A204.1 (cell line): Measurements from ENCODE around the gene MMP24OS.

ENCODE experiments used
- FAIRE-seq: peaks from 2 replicates; lab custom pipeline; 2012; peaks lifted over from hg19 to GRCh38; lab: Jason Lieb, UNC

MMP24OS gene

DNA sequence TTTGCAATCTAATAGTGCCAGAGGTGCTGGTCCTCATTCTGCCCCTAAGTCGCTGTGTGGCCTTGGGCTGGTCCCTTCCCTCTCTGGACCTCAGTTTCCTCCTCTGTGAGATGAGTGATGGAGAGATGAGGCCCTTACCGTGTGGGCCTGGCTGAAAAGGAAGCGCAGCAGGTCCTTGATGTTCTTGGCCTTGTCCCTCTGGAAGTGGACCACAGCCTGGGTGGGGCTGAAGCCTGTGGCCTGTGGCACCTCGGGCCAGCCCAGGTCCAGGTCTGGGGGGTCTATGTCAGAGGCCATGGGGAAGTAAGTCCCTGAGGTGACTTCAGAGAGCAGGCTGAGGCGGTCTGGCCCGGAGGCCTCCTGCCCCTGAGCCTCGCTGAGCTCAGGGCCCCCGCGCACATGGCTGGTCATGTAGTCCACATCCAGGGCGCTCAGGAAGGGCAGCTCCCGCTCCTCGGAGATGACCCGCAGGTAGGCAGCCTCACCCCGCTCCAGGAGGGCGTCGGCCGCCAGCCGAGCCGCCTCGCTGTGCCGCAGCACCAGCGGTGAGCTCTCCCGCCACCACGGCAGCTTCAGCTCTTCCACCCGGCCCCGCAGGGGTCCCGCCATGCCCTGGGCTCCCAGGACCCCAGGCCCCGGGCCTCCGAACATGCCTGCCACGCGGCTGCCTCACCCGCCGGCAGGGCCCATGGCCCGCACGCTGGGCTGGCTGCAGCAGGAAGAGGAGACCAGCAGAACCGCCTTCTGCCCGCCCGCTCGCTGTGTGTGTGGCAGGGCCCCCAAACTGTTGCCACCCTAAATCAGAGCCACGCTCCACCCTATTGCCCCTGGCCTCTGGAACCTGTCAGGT is 14.0 kb upstream of the MMP24OS start, which contains the start of gene FAM83C:
FAM83C (minus strand) TSS at position 772 of the 850 bp plus-strand sequence; CDS start at position 651, 121 bp downstream.
- no peak for FAIRE-seq

DNA sequence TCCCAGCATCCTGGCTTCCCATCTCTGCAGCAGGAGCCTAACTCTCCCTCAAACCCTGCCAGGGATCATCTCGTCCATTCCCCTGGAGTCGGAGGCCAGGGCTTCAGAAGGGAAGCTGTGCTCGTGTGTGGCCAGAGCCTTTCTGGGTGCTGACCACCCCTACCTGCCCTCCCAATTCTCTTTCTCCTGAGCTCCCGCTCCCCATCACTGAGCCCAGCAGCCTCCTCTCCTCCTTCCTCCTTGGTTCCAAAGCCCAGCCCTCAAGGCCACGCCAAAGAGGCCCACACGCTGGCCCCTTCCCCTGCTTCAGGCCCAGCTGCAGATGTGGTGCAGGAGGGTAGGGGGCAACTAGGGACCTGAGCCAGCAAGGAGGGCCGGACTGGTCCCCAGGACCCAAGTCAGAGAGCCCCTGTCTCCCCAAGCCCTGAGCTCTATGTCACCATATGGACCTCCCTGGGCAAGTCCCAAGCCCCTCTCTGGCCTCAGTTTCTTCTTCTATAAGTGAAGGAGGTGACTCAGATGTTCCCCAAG is 13.0 kb upstream of the MMP24OS start:
- FAIRE-seq: no peak

DNA sequence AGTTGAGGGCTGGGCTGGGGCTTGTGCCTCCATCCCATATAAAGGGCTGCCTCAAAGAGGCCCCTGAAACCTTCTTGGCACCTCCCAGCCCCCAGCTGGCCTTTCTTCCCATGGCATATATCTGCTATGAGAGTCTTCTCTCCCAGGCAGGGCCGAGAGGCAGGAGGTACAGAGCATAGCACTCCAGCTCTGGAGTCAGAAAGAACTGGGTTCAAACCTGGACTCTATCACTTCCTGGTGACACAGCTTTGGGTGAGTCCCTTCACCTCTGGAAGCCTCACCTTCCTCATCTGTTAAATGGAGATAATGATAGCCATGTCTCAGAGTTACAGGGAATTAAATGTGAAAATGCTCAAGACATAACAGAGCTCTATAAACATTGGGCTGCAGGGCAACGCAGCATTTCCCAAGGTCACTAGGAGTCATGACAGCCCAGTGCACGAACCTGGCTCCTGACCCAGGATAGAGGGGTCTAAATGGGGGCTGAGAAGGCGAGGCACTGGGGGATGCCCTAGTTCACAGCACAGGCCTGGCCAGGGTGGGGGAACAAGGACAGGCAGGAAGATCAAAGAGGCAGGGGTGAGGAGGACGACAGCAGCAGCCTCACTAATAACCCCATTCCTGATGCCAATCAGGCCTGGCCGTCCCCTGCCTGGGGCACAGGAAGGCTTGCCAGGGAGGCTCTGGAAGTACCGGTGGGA is 12.4 kb upstream of the MMP24OS start:
- no peak for FAIRE-seq

DNA sequence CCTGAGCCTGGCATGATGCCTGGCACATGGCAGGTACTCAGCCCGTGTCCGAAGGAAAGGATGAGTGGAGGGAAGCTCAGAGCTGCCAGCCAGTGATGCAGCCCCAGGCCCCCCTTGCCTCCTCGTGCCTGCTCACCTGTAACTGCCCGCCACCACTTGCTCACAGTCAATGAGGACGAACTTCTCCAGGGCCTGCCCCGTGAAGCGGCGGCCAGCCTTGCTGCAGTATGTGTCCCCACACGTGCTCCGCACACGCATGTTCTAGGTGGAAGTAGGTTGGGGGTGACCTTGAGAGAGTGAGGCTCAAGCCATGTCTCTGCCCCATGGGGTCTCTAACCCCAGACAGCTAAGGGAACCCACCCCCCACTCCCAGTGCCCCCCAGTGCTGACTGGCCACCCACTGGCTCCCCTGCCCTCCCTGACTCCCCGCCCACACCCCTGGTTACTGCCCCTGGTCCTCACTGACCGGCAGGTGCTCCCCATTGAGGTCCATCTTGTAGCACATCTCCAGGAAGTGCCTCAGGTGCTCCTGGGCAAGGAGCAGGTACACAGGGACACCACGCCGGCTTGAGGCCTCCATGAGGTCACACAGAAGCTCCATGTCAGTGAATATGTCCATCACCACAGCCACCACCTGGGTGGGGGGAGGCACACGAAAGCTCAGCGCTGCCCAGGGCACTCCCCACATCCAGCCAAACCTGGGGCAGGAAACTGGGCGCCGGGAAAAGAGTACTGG is 10.6 kb upstream of the MMP24OS start:
- no peak for FAIRE-seq

DNA sequence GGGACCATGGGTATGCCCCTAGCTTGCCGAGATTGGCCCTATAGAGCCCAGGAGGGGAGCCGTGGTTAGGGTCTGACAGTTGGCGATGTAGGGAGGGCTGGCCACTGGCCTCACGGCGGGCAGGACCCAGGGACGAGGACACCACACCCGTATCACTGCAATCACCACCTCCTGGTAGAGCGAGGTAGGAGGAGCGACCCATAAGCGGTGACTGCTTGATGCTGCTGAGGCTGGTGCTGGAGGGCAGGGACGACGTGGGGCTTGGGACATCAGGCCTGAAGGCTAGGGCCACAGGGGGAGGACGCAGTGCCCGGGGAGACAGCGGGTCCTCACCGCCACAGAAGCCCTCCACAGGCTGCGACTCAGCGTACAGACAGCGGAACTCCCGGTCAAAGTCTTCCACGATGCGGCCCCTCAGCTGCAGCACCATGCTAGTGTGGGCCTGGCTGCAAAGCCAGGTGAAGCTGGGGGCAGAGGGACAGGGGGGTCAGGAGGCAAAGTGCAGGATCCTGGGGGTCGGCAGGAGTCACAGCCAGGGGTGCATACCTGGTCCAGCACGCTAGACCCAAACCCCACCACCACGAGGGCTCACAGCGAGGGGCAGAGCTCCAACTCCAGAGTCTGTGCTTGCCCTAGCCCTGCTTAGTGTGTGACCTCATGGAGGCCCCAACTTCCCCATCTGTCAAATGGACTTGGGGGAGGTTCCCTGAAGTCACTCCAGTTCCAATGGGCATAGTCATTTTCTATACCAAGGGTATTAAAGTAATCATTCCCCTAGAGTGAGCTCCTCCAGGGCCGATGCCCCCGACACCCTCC is 9.8 kb upstream of the MMP24OS start:
- no peak for FAIRE-seq

DNA sequence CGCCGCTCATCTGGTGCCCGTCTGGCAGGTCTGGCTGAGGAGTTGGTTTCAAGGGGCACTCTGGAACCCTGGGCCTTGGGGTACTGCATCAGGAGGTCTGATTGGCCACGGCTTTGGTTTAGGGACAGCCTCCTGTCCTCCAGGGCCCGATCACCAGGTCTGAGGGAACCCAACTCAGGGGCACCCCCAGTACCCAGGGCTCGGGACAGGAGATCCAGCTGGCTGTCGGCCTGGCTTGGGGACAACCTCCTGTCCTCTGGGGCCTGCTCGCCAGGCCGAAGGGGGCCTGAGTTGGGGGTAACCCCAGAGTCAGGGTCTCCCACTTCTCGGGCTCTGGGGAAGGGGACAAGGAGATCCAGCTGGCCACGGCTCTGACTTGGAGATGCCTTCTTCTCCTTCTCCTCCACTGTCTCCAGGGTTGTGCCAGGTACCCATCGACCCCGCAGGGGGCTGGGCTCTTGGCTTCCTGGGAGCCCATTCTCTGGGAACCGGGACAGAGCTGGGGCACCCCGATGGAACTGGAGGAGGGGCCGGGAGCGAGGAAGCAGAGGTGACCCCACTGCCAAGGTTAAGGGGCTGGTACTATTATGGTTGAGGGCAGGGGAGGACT is 9.1 kb upstream of the MMP24OS start:
- FAIRE-seq: no peak

DNA sequence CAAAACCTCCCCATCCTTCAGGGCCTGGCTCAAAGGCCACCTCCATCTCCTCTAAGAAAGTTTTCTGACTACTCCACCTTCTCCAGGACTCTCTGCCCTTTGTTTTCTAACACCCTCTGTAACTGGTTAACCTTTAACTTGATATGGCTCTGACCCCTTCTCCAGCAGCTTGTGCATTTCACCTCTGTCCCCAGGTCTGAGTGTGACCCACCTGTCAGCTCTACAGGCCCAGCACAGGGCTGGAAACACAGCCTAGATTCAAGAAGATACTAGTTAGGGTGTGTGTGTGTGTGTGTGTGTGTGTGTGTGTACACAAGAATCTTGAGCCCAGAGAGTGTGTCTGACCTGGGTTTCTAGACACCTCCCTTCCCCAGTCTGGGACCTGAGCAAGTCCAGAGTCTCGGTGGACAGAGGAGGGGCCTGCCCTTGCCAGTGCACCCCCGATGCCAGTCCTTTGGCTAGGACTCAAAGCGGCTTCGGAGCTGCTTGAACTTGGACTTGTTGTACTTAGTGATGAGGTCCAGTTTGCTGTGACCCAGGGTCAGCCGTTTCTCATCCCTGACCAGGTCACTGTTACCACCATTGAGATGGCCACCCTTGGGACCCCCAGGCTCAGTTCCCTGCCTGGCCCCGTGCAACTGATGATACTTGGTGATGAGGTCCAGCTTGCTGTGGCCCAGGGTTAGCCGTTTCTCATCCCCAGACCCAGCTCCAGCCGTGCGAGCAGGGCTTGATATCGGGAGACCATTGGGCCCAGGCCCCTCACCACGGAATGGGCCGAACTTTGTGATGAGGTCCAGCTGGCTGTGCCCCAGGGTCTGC is 8.4 kb upstream of the MMP24OS start:
- FAIRE-seq: no peak

DNA sequence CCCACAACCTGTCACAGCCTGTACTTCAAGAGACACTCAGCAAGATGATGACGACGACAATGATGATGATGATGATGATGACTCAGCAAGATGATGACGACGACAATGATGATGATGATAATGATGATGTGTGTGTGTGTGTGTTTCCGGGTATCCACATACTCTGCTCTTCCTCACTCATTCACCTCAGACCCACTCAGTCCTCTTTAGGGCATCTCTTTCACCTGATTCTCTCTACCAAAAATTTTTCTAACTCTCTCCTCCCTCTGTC is 7.8 kb upstream of the MMP24OS start:
- no peak for FAIRE-seq

DNA sequence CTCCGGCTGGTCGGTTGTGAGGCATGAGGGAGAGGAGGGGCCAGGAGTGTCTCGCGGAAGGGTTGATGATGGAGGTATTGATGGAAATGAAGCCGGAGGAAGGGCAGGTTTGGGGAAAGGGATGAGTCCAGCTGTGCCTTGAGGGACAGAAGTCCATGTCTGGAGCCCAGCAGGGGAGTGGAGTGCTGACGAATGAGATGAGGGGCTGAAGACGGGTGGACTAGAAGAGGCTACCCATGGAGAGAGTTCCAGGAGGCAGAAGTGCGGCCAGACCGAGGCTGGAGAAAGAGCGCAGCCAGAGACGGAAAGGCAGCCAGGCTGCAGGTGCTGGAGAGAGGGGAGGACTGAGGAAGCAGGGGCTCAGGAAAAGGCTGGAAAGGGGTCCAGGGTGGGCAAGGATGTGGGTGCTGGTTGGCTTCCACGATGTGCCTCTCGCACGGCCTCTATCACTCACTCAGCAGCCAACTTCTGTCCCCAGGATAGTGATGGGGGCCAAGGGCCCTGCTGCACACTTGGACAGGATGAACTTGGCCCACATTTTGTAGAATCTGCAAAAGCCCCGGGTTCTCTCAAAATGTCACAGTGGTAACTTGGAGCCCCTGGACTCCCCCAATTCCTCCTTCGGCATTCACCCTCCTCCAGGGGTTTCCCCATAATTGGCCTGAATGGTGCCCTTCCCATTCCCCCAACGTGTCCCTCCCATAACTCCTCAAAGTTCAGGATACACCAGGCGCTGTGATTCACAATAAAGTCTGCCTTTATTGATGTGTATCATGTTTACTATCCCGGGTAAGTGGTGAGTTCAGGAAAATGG is 7.3 kb upstream of the MMP24OS start:
- no peak for FAIRE-seq

DNA sequence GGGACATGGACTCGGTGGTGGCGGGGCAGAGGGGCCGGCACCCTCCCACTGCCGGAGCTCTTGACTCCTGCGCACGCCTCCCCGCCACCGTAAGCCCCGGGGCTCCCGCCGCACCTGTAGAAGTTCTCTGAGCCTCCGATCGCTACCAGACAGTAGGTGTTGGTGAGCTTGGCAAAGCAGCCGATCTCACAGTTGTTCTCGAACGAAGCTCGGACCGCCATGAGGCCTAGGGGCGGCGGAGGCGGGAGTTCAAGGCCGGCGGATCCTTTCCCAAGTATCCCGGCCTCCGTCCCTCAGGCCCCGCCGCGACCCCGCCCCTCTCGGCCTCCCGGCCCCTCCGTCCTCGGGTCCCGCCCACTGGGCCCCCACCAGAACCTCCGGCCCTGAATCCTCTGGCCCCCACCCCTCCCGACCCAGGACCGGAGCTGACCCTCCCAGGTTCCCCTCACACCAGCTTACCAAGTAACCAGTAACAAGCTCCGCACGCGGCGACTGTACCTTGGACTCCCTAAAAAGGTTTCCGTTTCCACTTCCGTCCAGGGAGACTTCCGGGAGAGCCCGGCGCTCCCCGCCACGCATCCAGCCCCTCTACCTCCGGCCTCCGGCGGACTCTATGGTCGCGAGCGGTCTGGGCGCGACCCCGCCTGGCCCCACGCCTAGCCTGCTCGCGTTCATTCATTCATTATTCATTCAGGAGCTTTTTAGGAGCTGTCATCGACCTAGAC is 6.5 kb upstream of the MMP24OS start, which contains the start of gene EIF6:
EIF6 (minus strand) TSS at position 506 of the 725 bp plus-strand sequence; CDS start at position 221, 285 bp downstream.
- FAIRE-seq: peak; percentile 37

DNA sequence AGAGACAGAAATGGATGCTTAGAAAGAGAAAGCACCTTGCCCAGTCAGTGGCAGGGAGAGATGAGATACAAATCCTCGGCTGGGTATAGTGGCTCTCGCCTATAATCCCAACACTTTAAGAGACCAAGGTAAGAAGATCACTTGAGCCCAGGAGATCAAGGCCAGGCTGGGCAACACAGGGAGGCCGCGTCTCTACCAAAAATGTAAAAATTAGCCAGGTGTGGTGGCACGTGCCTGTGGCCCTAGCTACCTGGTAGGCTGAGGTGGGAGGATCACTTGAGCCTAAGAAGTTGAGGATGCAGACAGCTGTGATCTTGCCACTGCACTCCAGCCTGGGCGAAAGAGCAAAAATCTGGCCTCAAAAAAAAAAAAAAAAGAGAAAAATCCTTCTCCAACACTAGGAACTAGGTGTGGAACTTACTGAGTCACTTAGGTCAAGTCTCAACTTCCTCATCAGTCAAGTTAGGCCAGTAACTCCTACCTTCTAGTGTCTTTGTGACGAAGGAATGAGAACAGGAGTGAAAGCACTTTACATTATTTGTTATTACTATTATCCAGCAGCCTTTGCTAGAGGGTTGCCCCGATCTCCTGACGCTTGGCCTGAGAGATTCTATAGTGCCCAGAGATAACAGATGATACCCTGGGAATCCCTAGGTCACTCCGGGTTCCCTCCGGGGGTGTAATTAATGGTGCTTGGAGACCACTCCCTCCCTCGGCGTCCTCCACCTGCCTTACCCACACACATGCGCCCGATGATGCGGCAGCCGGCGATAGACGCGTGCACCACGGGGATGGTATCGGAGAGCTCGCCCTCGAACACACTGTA is 5.7 kb upstream of the MMP24OS start:
- FAIRE-seq: no peak

DNA sequence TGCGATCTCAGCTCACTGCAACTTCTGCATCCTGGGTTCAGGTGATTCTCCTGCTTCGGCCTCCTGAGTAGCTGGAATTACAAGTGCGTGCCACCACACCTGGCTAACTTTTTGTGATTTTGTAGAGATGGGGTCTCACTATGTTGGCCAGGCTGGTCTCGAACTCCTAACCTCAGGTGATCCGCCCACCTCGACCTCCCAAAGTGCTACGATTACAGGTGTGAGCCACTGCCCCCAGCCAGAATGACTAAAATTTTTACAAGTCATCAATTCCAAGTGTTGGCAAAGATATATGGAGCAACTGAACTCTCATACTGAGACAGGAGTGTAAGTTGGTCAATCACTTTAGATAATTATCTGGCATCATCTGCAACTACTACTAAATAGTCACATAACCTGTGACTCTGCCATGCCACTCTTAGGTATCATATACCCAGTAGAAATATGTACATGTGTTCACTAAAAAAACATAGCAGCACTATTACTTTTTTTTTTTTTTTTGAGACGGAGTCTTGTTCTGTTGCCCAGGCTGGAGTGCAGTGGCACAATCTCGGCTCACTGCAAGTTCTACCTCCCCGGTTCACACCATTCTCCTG is 3.7 kb upstream of the MMP24OS start:
- FAIRE-seq: no peak

DNA sequence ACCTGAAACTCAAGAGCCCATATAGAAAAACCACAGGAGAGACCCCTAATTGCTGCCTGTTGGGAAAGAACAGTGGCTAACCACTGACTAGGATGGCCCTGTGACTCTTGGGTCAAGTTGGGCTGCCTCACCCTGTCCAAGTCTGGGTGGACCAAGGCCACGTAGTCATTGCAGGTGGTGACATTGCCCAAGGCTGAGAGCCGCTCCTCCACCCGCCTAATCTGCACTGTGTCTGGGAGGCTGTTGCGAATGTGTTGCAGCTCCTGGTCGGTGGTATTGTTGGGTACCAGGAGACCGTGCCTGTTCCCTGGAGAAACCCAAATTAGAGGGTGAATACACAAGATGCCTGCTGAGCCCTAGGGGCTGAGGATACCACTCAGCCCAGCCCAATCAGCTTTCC is 2.6 kb upstream of the MMP24OS start:
- FAIRE-seq: no peak

DNA sequence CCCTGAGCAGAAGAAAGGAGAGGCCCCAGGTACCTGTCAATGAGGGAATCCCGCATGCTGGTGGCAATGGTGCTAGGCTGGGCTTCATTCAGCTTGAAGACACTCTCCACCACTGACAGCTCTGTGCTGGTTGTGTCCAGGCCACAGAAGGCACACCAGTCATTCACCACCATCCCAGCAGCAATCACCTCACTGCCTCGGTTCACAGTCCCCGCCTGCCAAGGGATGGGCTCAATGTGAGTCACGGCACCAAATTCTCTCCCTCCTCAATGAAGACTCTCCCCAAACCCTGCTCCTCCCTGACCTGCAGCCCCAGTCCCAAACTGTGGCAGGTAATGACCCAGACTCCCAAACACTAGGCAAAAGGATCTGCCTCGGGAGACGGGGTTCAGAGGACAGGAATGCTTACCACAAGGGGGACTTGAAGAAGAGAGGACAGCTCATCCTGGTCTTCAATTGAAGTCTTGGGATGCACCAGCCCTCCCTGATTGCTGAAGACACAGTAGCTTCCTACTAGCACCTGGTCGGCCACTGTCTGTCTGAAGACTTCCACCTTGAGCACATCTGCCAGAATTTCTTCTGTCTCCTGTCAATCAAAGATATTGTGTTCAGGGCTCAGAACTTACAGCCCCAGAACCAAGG is 1.7 kb upstream of the MMP24OS start:
- no peak for FAIRE-seq

DNA sequence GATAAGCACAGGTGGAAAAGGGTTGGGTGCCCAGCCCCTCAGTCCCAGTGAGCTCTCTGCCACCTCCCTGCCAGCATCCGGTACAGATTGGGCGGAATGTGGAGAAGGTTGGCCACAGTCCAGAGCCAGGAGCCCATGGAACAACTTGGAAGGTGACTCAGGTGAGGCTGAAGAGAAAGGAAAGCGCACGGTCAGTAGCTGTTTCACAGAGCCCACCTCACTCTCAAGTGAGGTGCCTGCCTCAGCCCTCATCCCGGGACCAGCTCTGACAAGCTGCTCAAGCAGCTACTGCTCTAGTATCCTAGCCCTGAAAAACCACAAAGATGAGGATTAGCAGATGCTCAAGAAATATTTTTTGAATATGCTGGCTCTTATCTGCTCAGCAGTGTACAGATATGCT is 1.1 kb upstream of the MMP24OS start:
- no peak for FAIRE-seq

DNA sequence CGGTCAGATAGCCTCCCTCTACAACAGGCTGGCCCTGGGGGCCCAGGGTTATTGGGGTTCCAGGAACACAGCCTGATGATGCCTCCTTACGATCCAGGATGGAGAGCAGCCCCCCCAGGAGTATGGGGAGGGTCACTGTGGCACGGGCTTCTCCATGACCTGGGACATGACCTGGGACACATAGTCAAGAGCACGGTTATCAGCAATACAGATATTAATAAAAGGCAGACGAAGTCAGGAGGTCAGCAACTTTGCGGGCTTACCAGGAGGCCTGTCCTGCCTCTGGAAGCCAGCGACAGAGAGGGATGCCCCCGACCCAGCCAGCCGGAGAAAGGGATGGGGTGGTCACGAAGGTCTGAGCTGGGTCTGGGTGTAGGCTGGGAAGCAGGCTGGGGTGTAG is 795 bp downstream of the MMP24OS start:
- FAIRE-seq: no peak

DNA sequence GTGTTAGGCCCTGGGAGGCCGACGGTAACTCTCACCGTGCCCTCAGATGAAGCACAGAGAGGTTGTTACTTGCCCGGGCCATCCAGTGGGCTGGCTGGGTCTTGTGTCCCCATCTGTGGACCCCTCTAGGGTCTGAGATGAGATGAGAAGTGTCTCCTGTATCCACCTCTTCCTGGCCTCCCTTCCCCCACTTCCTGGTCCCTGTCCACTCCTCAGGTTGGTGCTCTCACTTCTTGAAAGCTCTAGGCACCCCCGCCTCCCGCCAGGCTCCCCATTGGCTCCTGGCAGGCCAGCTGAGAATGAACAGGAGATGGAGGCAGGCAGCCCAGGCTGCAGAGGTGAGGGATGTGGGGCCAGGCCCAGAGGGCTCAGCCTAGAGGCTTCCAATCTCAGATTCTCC is 1.5 kb downstream of the MMP24OS start:
- FAIRE-seq: no peak
